ENCODE results near the gene PFDN6. TPM values are rescaled to one million over a fixed set of nuclear protein-coding genes. Genes with fewer than 3 reads are reported as not detected.
A peak's percentile ranks its signal among the peaks of the same experiment; 100 is the strongest.

The PFDN6 gene
- total and polyA plus RNA-seq, 2 of the 13 experiments (the other 11 are each of a cell fraction or from before 2014, with no cell fraction given): 75.5 to 87.0 TPM

- no peak for FAIRE-seq
- Histone ChIP-seq H3K27me3 (ENCODE audit: control insufficient read depth in 1 of 2, insufficient read depth in 2 of 2, low read length in 2 of 2) (no peaks in the 10 kb centered on the region; a peak in 1 of 5 replicates), H3K4me2 (ENCODE audit: low read depth, low read length) (no peak overlapping the region), H3K27ac (ENCODE audit: extremely low read length, insufficient read depth, low read length) (no peak overlapping the region), H3K36me3 (replicated peaks in 1 of 2; ENCODE audit: control insufficient read depth in 1 of 2, insufficient read depth in 2 of 2, low read length in 2 of 2) (peaks cover 9 to 20% of the 10 kb centered on the region in 2 experiments; a peak in 3 of 5 replicates), H3K4me3 (replicated peaks in 1 of 3; ENCODE audit: insufficient read depth in 1 of 3, low read depth in 2 of 3, low read length in 3 of 3) (no peak overlapping the region), H3K79me2 (ENCODE audit: insufficient read depth, low read length) (peaks cover 12% of the 10 kb centered on the region), H3K9me3 (ENCODE audit: low read length) (no peaks in the 10 kb centered on the region), H4K20me1 (ENCODE audit: insufficient read depth, low read length) (no peaks in the 10 kb centered on the region), H3K9ac (ENCODE audit: insufficient read depth, low read depth, low read length) (no peak overlapping the region), H2AFZ (ENCODE audit: low read length) (no peak overlapping the region), H3K4me1 (ENCODE audit: insufficient read depth, low read length) (peaks cover 20% of the 10 kb centered on the region)
- peak in 1 of 2 experiments; percentile 26; a peak in 1 of 4 replicates for TF ChIP-seq POLR2A (IDR thresholded peaks at IDR 0.05; ENCODE audit: insufficient read depth in 1 of 2, low read depth in 2 of 2, low read length in 2 of 2)
- TF ChIP-seq RCOR2 (CRISPR knock-in tag; IDR thresholded peaks at IDR 0.05): no peak
- no peak for ATAC-seq
- in situ Hi-C loops (cut with HindIII; ENCODE audit: extremely low pct_ligation_motif_present, low pct_unique_long_range_greater_than_20kb) (no loop called here), intact Hi-C loops (cut with micrococcal nuclease; ENCODE audit: unreplicated experiment) (no loop called here)
- ChIA-PET CTCF (ENCODE audit: low intra/inter-chr PET ratio, low total read pairs) (no interaction called here), POLR2A (interaction anchor here (1.6 to 4.1 kb wide), 3 partner anchors 11 to 116 kb away, joined by 3 to 57 read pairs (median 20); partner anchors contain the start of genes TAPBP and ZBTB22)
- no TSS peak for BruUV-seq (replicated peaks)
- WGBS (ENCODE audit: low lambda C conversion rate): 100% methylated on average over 3 of the region's 3 CpGs
- no peak for DNase-seq (ENCODE audit: low spot score)
Measured at GRCh38 chr6:33301877-33302276, 12.5 kb downstream of the PFDN6 start.

- ChIA-PET POLR2A (interaction anchor here (0.6 kb wide), 1 partner anchor 79 kb away, joined by 4 read pairs; no protein-coding TSS in a partner anchor), CTCF (ENCODE audit: low intra/inter-chr PET ratio, low total read pairs) (no interaction called here)
- Histone ChIP-seq H3K27me3 (ENCODE audit: control insufficient read depth in 1 of 2, insufficient read depth in 2 of 2, low read length in 2 of 2) (no peaks in the 10 kb centered on the region; a peak in 1 of 5 replicates), H3K79me2 (ENCODE audit: insufficient read depth, low read length) (peaks cover 10% of the 10 kb centered on the region), H3K4me3 (replicated peaks in 1 of 3; ENCODE audit: insufficient read depth in 1 of 3, low read depth in 2 of 3, low read length in 3 of 3) (no peak overlapping the region), H3K4me1 (ENCODE audit: insufficient read depth, low read length) (peaks cover 12% of the 10 kb centered on the region), H4K20me1 (ENCODE audit: insufficient read depth, low read length) (no peaks in the 10 kb centered on the region), H3K4me2 (ENCODE audit: low read depth, low read length) (no peak overlapping the region), H3K36me3 (replicated peaks in 1 of 2; ENCODE audit: control insufficient read depth in 1 of 2, insufficient read depth in 2 of 2, low read length in 2 of 2) (peaks cover 9 to 22% of the 10 kb centered on the region in 2 experiments; a peak in 3 of 5 replicates), H2AFZ (ENCODE audit: low read length) (no peak overlapping the region), H3K9ac (ENCODE audit: insufficient read depth, low read depth, low read length) (no peak overlapping the region), H3K27ac (ENCODE audit: extremely low read length, insufficient read depth, low read length) (no peak overlapping the region), H3K9me3 (ENCODE audit: low read length) (no peaks in the 10 kb centered on the region)
- in situ Hi-C loops (cut with HindIII; ENCODE audit: extremely low pct_ligation_motif_present, low pct_unique_long_range_greater_than_20kb) (no loop called here), intact Hi-C loops (cut with micrococcal nuclease; ENCODE audit: unreplicated experiment) (no loop called here)
- peak; percentile 81 for TF ChIP-seq AGO2 (optimal IDR thresholded peaks at IDR 0.05; ENCODE audit: low read depth, low read length)
- TF ChIP-seq PHF21A (CRISPR knock-in tag; IDR thresholded peaks at IDR 0.05): no peak
- 0 out of 2 replicates have a peak, but pooled peaks have one; percentile 77 for TF ChIP-seq ZC3H13 (CRISPR knock-in tag; IDR thresholded peaks at IDR 0.05)
- peak; percentile 60; the same call in 1 of the 2 replicates for TF ChIP-seq RBFOX2 (IDR thresholded peaks at IDR 0.05; ENCODE audit: low read depth, low read length)
- TF ChIP-seq SRSF1 (optimal IDR thresholded peaks at IDR 0.05; ENCODE audit: low read depth, low read length): no peak
- ATAC-seq (no peak), DNase-seq (ENCODE audit: low spot score) (no peak), FAIRE-seq (no peak)
- no TSS peak for BruUV-seq (replicated peaks)
- WGBS (ENCODE audit: low lambda C conversion rate): 95% methylated on average over 16 of the region's 16 CpGs
Measured at GRCh38 chr6:33304216-33304615, 14.8 kb downstream of the PFDN6 start.
